Measurements from ENCODE around the gene KDM4C.

Gene KDM4C

GRCh38 chr9:7117676-7118561, 360.1 kb downstream of the KDM4C start:
- no peak for DNase-seq (ENCODE audit: low read depth, low spot score)
- H3K27ac ChIP-seq = no peak overlapping the region
- H3K9me3 ChIP-seq (ENCODE audit: low read depth, low read length) = no peaks in the 10 kb centered on the region
- no peak overlapping the region for H3K9ac ChIP-seq (ENCODE audit: insufficient read length)
- no peaks in the 10 kb centered on the region for H3K36me3 ChIP-seq (ENCODE audit: insufficient read depth, low read length)
- no peak overlapping the region for H3K4me3 ChIP-seq
- TF ChIP-seq POLR2AphosphoS5 (IDR thresholded peaks at IDR 0.05; ENCODE audit: borderline replicate concordance, low read depth, low read length) (no peak), EZH2 (IDR thresholded peaks at IDR 0.05) (no peak), FOXP2 (optimal IDR thresholded peaks at IDR 0.05; ENCODE audit: control extremely low read depth, extremely low read length, insufficient read depth) (no peak)

GRCh38 chr9:7118633-7119032, 360.9 kb downstream of the KDM4C start:
- Histone ChIP-seq H3K9me3 (ENCODE audit: low read depth, low read length) (no peaks in the 10 kb centered on the region), H3K9ac (ENCODE audit: insufficient read length) (no peak overlapping the region), H3K36me3 (ENCODE audit: insufficient read depth, low read length) (no peaks in the 10 kb centered on the region), H3K4me3 (no peak overlapping the region), H3K27ac (no peak overlapping the region)
- no peak for DNase-seq (ENCODE audit: low read depth, low spot score)
- TF ChIP-seq EZH2 (IDR thresholded peaks at IDR 0.05) (no peak), POLR2AphosphoS5 (IDR thresholded peaks at IDR 0.05; ENCODE audit: borderline replicate concordance, low read depth, low read length) (no peak), FOXP2 (optimal IDR thresholded peaks at IDR 0.05; ENCODE audit: control extremely low read depth, extremely low read length, insufficient read depth) (no peak)

GRCh38 chr9:7119612-7120011, 361.8 kb downstream of the KDM4C start:
- Histone ChIP-seq H3K27ac (no peak overlapping the region), H3K4me3 (no peak overlapping the region), H3K36me3 (ENCODE audit: insufficient read depth, low read length) (no peaks in the 10 kb centered on the region), H3K9me3 (ENCODE audit: low read depth, low read length) (no peaks in the 10 kb centered on the region), H3K9ac (ENCODE audit: insufficient read length) (no peak overlapping the region)
- TF ChIP-seq EZH2 (IDR thresholded peaks at IDR 0.05) = no peak
- TF ChIP-seq POLR2AphosphoS5 (IDR thresholded peaks at IDR 0.05; ENCODE audit: borderline replicate concordance, low read depth, low read length) = no peak
- TF ChIP-seq FOXP2 (optimal IDR thresholded peaks at IDR 0.05; ENCODE audit: control extremely low read depth, extremely low read length, insufficient read depth) = no peak
- no peak for DNase-seq (ENCODE audit: low read depth, low spot score)

- Histone ChIP-seq H3K36me3 (ENCODE audit: insufficient read depth, low read length) (no peaks in the 10 kb centered on the region), H3K27ac (no peak overlapping the region), H3K9ac (ENCODE audit: insufficient read length) (no peak overlapping the region), H3K4me3 (no peak overlapping the region), H3K9me3 (ENCODE audit: low read depth, low read length) (no peaks in the 10 kb centered on the region)
- TF ChIP-seq EZH2 (IDR thresholded peaks at IDR 0.05) (no peak), FOXP2 (optimal IDR thresholded peaks at IDR 0.05; ENCODE audit: control extremely low read depth, extremely low read length, insufficient read depth) (no peak), POLR2AphosphoS5 (IDR thresholded peaks at IDR 0.05; ENCODE audit: borderline replicate concordance, low read depth, low read length) (no peak)
- no peak for DNase-seq (ENCODE audit: low read depth, low spot score)
Measured at GRCh38 chr9:7121055-7121454, 363.3 kb downstream of the KDM4C start.

DNA sequence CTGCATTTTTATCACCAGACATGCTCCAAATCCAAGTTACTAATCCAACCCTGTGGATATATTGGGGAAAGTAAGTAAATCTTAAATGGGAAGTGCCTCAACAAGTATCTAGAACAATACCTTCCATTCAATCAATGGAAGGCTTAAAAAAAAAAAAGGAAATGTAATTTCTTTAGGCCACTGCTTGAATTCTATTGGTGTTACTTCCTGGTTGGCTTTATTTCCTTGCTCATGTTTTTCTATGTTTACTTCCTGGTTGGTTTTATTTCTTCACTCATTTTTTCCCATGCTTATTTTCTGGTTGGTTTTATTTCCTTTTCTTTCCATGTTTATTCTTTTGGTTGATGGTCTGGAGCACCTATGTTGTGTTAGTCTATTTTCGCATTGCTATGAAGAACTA, 363.9 kb downstream of the KDM4C start:
- Histone ChIP-seq H3K9me3 (ENCODE audit: low read depth, low read length) (no peaks in the 10 kb centered on the region), H3K36me3 (ENCODE audit: insufficient read depth, low read length) (no peaks in the 10 kb centered on the region), H3K27ac (no peak overlapping the region), H3K9ac (ENCODE audit: insufficient read length) (no peak overlapping the region), H3K4me3 (no peak overlapping the region)
- TF ChIP-seq EZH2 (IDR thresholded peaks at IDR 0.05) (no peak), POLR2AphosphoS5 (IDR thresholded peaks at IDR 0.05; ENCODE audit: borderline replicate concordance, low read depth, low read length) (no peak), FOXP2 (optimal IDR thresholded peaks at IDR 0.05; ENCODE audit: control extremely low read depth, extremely low read length, insufficient read depth) (no peak)
- DNase-seq (ENCODE audit: low read depth, low spot score) = no peak

- no peak for DNase-seq (ENCODE audit: low read depth, low spot score)
- H3K27ac ChIP-seq = no peak overlapping the region
Measured at GRCh38 chr9:7123743-7124142, 366.0 kb downstream of the KDM4C start.

GRCh38 chr9:7125231-7125630, 367.5 kb downstream of the KDM4C start:
- no peak overlapping the region for H3K9ac ChIP-seq (ENCODE audit: insufficient read length)
- H3K36me3 ChIP-seq (ENCODE audit: insufficient read depth, low read length) = no peaks in the 10 kb centered on the region
- H3K4me3 ChIP-seq = no peak overlapping the region
- no peak for DNase-seq (ENCODE audit: low read depth, low spot score)
- TF ChIP-seq EZH2 (IDR thresholded peaks at IDR 0.05) (no peak), POLR2AphosphoS5 (IDR thresholded peaks at IDR 0.05; ENCODE audit: borderline replicate concordance, low read depth, low read length) (no peak), FOXP2 (optimal IDR thresholded peaks at IDR 0.05; ENCODE audit: control extremely low read depth, extremely low read length, insufficient read depth) (no peak)
- no peak overlapping the region for H3K27ac ChIP-seq
- no peaks in the 10 kb centered on the region for H3K9me3 ChIP-seq (ENCODE audit: low read depth, low read length)

More at GRCh38 chr9:7123743-7124142, 366.0 kb downstream of the KDM4C start:
- Histone ChIP-seq H3K9ac (ENCODE audit: insufficient read length) (no peak overlapping the region), H3K4me3 (no peak overlapping the region), H3K36me3 (ENCODE audit: insufficient read depth, low read length) (no peaks in the 10 kb centered on the region), H3K9me3 (ENCODE audit: low read depth, low read length) (no peaks in the 10 kb centered on the region)
- TF ChIP-seq EZH2 (IDR thresholded peaks at IDR 0.05) (no peak), FOXP2 (optimal IDR thresholded peaks at IDR 0.05; ENCODE audit: control extremely low read depth, extremely low read length, insufficient read depth) (no peak), POLR2AphosphoS5 (IDR thresholded peaks at IDR 0.05; ENCODE audit: borderline replicate concordance, low read depth, low read length) (no peak)

GRCh38 chr9:7129391-7129790, 371.6 kb downstream of the KDM4C start:
- Histone ChIP-seq H3K36me3 (ENCODE audit: insufficient read depth, low read length) (no peaks in the 10 kb centered on the region), H3K27ac (no peak overlapping the region), H3K9ac (ENCODE audit: insufficient read length) (no peak overlapping the region), H3K9me3 (ENCODE audit: low read depth, low read length) (no peaks in the 10 kb centered on the region), H3K4me3 (no peak overlapping the region)
- no peak for DNase-seq (ENCODE audit: low read depth, low spot score)
- no peak for TF ChIP-seq EZH2 (IDR thresholded peaks at IDR 0.05)
- no peak for TF ChIP-seq POLR2AphosphoS5 (IDR thresholded peaks at IDR 0.05; ENCODE audit: borderline replicate concordance, low read depth, low read length)
- TF ChIP-seq FOXP2 (optimal IDR thresholded peaks at IDR 0.05; ENCODE audit: control extremely low read depth, extremely low read length, insufficient read depth) = no peak

Data from SK-N-MC (cell line).